Stimulated activated CD4-positive, alpha-beta T cell treated with anti-CD3 and anti-CD28 coated beads, TNF-alpha, amount 100 ng/mL, for 24 hours (primary cell): Measurements from ENCODE around the gene FGFRL1.

Experiments
- DNase-seq, 3 experiments: peaks; one replicate each; pipeline ENCODE4 v3.0.0-alpha.2; 2020; ENCODE audit warnings: low read depth in 3 of 3

The FGFRL1 gene

GRCh38 chr4:1011022-1011665 lies at the start of gene FGFRL1:
Gene FGFRL1 (plus strand): TSS chr4:1011626. CDS start chr4:1012486, 860 bp downstream.
- peak; percentile 79 to 94 (median 88) for DNase-seq

- DNase-seq, result no peak
These were observed 48.9 kb upstream of the FGFRL1 start for GRCh38 chr4:962231-963208.

- DNase-seq, result no peak
These were observed 47.9 kb upstream of the FGFRL1 start for GRCh38 chr4:963276-964225.

- no peak for DNase-seq
These were observed 46.9 kb upstream of the FGFRL1 start for GRCh38 chr4:964346-965025.

GRCh38 chr4:965048-965765 lies 46.2 kb upstream of the FGFRL1 start:
- no peak for DNase-seq

GRCh38 chr4:965766-966134 lies 45.7 kb upstream of the FGFRL1 start:
- DNase-seq, result no peak

GRCh38 chr4:966266-967112 lies 44.9 kb upstream of the FGFRL1 start:
- no peak for DNase-seq

- no peak for DNase-seq
These were observed 44.0 kb upstream of the FGFRL1 start for GRCh38 chr4:967113-968104.

GRCh38 chr4:968221-968620 lies 43.2 kb upstream of the FGFRL1 start:
- no peak for DNase-seq

- no peak for DNase-seq
These were observed 42.6 kb upstream of the FGFRL1 start for GRCh38 chr4:968621-969394.

GRCh38 chr4:970046-970745 lies 41.2 kb upstream of the FGFRL1 start:
- DNase-seq, result no peak

- no peak for DNase-seq
These were observed 40.4 kb upstream of the FGFRL1 start for GRCh38 chr4:970854-971520.

GRCh38 chr4:971666-972500 lies 39.5 kb upstream of the FGFRL1 start:
- no peak for DNase-seq

- DNase-seq, result peak in 2 of 3 experiments; percentile 19 to 51
These were observed 38.6 kb upstream of the FGFRL1 start for GRCh38 chr4:972651-973424.
